Medulla oblongata (tissue), 1 donor: ENCODE measurements around the gene ZFPM1.
"Not testable (repeated sequence)": the region's sequence is repeated elsewhere in the genome, so short reads cannot be mapped to it uniquely, and the experiment has no call there.

Experiments used
- DNase-seq: peaks from one replicate; pipeline ENCODE4 v3.0.0-alpha.2; 2015; ENCODE audit errors: extremely low spot score

ZFPM1 gene

DNA sequence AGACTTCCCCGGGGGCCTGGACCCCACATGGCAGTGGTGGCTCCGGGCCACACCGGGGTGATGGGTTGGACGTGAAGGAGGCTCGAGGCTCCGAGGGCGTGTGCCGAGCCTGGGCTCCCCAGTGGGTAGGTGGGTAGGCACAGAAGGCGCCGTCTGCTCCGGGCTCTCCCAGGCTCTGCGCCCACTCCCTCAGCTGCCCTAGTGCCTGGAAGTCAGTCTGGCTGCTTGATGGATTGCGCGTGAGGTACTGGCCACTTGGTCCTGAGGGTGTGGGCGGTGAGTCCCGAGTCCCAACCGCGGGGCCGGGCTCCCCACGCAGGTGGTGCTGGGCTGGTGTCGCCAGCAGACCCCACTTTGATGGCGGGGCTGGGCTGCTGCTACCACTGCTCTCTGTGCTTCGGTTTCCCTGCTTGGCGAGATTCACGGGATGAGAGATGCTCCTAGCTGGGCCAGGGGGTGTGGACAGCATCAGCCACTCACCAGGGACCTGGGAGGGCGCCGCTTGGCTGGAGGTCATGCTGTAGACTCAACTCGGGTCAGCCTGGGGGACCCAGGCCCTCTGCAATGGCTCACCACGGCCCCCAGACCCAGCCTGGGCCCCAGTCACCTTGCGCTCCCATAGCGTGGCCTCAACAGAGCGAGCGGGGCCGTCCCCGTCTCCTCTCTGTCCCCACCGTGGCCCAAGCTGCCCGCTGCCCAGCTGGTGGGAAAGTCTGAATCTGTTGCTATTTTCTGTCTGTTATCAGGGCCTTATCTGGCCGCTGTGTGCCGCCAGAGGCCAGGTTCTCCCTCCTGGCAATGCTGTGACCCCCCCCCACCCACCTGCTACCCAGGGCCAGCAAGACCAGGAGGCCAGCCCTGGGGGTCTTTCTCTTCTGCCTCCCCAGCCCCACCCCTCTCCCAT, 26.1 kb downstream of the ZFPM1 start:
- DNase-seq = no peak

DNA sequence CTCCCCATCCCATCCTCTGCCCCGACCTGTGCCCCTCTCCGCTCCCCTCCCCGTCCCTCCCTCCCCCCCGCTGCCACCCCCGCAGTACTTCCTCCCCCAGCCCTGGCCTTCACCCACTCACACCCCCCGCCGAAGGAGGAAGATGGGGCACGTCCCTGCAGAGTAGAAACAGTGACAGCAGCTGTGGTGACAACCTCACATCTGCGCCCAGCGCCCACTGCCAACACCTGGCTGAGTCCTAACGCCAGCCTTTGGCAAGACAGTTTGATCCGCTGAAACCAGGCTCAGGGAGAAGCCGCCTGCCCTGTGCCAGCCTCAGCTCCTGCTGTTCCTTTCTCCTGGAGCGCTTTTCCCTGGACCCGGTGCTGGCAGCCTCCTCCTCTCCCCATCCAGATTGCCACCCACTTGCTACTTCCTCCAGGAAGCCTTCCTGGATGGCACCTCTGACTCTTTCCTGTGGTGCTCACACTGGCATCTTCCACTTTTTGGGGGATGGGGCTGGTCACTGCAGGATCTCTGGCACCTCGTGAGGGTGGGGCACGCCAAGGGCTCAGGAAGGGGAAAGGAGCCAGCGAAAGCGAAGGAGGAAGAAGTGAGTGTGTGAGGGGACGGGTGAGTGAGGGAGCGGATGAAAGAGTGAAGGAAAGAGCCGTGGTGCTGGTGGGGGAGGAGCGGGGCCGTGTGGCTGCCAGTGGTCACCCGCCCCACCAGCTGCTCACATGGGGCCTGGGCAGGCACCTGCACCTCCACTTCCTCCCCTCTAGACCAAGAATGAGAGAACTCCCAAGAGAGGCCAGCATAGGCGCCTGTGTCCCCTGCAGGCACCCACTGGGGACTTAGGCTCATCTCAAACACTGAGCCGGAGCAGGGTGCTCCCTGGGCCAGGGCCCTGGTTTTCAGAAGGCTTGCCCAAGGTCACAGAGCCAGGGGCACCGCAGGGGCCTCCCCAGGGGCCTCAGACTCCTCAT, 27.0 kb downstream of the ZFPM1 start:
- no peak for DNase-seq

DNA sequence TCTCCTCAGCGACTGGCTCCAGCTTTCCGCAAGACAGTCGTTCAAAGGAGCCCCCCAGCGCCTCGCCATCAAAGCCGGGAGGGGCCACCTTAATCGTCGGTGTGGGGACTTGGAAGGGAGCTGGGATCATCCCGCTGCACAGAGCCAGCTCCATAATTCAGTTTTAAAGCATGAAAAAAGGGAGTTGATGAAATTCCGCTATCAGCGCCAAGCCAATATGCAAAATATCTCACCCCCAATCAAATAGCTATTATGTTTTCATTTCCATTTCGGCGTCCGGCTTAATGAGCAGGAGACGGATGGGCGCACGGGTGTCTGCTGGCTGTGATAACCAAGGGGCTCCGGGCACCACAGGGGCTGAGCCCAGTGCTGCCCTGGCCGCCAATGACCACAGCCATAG, 27.7 kb downstream of the ZFPM1 start:
- no peak for DNase-seq

DNA sequence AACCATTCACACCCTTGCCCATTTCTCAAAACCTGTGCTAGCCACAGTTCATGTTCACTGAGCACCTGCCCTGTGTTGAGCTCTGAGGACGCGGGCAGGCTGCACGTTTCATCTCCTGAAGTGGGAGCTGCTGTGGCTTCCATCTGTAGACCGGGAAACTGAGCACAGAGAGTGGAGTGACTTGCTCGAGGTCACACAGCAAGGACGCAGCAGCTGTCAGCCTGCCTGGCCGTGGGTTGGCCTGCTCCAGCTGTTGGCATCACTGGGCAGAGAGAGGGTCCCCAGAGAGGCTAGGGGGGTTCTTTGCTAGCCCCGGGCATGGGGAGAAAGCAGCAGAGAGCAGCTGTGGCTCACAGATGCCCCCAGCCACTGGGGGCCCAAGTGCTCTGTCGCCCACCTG, 28.8 kb downstream of the ZFPM1 start:
- DNase-seq = no peak

DNA sequence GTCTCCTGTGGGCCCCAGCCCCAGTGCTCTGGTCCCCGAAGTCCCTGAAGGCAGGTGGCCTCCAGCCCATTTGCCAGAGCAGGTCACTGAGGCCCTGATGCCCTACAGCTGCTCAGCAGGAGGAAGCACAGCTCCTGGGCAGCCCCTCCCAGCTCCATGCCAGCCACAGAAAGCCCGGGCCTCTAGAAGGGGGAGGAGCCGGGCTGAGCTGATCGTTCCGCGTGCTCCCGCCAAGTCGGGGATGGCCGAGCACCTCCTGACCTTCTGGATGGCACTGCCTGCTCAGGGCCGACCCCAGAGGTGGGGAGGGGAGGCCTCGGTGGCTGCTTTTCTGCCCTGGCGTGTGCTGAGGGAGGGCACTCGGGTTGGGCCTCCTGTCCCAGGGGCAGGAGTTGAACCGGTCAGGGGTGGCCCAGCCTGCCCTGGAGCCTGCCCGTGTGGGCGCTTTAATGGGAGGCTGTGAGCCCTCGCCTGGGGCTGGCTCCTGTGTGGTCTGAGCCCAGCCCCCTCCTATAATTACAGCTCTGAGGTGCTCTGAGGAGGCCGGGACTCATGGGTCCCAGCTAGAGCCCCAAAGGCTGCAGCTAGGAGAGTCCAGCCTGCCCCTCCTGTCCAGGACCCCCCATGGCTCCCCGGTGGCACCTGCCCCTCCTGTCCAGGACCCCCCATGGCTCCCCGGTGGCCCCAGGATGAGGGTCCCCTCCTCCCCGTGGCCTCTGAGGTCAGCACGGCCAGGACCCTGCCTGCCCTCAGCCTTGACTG, 29.7 kb downstream of the ZFPM1 start:
- no peak for DNase-seq

DNA sequence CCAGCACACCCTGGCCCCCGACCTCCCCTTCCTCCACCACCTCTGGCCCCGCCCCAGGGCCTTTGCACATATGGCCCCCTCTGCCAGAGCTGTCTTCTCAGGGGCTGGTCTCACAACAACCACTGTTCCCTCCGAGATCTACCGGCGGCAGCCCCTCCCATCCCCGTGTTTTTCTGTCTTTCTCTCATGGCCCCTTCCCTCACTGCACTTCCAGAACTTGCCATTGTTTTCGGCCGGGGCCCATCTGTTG, 30.2 kb downstream of the ZFPM1 start:
- DNase-seq = no peak

DNA sequence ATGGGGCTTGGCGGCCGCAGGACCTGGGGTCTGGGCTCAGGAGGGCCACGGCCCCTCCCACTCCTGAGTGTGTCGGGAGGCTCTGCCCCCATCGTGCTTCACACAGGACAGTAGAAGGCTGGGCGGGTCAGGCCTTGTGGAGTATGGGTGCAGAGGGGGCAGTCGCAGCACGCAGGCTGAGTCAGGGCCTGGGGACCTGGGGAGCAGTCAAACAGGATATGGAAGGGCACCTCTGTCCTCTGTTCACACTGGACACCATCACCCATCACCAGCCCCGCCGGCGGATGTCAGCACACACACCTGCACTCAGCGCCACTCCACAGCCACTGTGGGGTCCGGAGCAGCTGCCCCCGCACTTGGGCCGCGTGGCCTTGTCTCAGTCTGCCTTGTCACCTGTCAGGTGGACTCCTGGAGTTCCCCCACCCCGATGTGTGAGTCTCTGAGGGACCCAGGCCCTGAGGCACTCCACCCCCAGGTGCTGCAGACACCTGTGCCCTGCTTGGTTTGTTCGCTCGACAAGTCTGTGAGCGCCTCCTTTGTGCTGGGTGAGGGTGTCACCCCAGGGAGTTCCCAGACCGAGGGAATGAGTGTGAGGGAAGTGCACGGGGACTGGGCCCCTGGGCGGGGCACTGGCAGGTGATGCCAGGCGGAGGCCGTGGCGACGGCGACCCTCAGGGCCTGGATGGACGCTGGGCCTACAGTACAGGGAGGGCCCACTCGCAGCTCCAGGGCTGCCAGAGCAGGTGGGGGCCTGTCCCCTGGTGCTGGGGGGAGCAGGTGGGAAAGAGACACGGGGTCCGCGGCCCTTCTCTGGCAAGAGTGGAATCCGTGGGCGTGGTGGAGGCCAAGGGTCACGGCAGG, 31.7 kb downstream of the ZFPM1 start:
- DNase-seq = no peak

DNA sequence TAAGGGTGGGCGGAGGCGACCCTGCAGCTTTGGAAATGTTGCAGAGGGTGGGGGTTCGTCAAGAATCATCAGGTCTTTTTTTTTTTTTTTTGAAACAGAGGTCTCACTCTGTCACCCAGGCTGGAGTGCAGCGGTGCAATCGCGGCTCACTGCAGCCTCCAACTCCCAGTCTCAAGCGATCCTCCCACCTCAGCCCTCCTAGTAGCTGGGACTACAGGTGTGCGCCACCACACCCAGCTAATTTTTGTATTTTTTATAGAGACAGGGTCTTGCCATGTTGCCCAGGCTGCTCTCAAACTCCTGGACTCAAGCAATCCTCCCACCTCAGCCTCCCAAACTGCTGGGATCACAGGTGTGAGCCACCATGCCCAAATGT, 32.3 kb downstream of the ZFPM1 start:
- DNase-seq = not testable (repeated sequence)

DNA sequence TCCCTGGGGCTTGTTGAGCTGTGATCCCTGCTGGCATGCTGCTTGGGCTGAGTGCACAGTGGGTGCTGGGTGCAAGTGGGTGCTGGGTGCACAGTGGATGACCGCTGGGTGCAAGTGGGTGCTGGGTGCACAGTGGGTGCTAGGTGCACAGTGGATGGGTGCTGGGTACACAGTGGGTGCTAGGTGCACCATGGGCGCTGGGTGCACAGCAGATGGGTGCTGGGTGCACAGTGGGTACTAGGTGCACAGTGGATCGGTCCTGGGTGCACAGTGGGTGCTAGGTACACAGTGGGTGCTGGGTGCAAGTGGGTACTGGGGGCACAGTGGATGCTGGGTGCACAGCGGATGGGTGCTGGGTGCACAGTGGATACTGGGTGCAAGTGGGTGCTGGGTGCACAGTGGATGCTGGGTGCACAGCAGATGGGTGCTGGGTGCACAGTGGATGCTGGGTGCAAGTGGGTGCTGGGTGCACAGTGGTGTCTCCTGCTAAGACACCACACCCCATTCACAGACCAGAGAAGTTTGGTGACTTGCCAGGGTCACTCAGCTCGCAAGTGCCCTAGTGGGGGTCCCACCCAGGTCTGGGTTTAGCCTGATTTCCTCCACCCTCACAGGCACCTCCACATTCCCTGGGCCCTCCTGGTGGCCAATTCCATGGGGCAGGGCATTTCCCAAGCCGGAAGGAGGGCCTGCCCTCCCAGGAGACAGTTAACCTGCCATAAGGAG, 33.5 kb downstream of the ZFPM1 start:
- no peak for DNase-seq

DNA sequence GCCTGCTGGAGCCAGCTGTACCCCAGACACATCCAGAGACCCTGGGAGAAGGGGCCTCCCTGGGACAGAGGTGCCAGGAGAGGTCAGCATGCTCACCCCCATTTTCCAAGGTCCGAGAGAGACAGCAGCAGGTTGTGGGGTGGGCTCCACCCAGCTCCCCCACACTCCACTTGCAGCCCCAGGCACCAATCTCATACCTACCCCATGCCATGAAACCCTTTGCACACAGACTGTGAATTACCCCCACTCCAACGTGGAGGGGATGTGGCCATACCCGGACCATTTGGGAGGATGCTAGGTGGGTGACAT, 34.0 kb downstream of the ZFPM1 start:
- DNase-seq = no peak

DNA sequence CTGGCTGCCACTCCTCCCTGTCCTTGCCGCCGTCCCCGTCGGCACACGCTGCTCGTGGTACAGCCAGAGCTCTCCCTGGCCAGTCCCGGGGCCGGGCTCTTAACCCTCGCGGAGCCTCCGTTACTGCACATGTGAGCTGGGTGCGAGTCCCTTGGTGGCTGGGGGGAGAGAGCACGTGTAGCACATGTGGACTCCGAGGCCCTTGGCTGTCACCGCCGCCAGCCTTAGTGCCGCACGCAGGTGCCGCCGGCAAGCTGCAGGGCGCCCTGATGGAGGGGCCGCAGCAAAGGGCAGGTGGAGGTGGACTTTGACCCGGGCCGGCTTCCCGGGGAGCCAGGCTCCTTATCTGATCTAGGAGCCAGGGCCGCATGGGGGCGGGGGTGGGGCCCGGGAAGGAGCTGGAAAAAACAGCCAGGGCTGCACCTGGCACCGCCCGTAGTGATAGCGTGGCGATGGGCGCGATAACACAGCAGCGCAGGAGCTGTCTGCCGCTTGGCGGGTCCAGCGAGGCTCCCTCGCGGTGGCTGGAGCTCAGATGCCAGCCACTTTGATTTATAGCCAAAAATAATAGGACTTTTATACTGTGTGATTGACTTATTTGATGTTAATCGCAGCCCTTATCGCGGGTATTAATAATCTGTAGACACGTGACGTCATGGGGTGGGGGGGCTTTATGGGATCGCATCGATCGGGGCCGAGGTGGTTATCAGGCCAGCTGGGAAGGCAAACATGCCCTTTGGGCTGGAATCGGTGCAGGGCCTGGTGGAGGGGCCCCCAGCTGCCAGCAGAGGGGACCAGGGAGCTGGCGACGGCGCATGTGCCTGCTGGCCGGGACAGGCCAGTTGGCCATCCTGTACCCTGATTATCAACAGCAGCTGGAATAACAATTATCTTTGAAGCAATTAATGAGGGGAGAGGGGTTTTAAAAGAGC, 35.1 kb downstream of the ZFPM1 start:
- DNase-seq = no peak

DNA sequence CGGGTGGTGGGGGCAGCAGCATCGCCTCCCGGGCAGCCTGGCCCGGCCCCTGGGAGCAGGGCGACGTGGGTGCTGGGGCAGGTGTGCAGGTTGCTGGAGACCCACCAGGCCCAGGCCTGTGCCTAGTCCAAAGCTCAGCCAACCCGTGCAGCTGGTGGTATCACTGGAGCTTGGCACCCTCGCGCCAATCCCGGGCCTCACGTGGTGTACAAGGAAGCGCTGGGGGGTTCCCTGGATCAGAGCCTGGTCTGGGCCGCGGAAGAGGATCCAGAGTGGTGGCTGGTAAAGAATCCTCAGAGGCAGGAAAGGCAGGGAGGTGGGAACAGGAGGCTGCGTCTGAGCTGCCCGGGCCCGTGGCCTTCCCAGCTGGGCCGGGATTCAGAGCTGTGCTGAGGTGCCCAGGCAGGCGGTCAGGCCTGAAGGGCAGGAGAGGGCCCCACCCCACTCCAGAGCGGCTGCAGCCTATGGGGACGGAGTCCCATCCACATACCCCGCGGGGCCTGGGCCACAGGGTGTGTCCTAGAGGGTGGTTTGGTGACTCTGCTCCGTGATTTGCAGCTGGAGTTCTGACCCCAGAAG, 36.2 kb downstream of the ZFPM1 start:
- DNase-seq = no peak

DNA sequence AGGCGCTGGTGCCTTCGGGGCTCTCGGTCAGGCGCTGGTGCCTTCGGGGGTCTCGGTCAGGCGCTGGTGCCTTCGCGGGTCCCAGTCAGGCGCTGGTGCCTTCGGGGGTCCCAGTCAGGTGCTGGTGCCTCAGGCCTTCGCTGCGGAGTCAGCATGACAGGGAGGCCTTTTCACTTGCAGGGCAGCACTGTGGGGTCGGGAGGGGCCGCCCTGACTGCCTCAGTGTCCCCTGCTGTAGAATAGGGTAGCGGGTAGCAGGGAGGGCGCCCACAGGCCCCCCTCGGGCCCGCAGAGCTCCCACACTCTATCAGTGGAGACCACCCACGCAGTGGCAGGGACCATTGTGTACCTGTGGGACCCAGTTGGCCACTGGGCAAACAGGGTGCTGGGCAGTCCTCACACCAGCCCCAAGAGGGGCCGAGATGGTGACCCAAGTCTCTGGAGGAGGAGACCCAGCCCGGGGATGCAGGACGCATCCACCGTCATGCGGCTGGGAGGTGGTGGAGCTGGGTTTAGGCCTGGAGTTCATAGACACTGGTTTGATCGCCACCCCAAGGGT, 38.0 kb downstream of the ZFPM1 start:
- DNase-seq = no peak

DNA sequence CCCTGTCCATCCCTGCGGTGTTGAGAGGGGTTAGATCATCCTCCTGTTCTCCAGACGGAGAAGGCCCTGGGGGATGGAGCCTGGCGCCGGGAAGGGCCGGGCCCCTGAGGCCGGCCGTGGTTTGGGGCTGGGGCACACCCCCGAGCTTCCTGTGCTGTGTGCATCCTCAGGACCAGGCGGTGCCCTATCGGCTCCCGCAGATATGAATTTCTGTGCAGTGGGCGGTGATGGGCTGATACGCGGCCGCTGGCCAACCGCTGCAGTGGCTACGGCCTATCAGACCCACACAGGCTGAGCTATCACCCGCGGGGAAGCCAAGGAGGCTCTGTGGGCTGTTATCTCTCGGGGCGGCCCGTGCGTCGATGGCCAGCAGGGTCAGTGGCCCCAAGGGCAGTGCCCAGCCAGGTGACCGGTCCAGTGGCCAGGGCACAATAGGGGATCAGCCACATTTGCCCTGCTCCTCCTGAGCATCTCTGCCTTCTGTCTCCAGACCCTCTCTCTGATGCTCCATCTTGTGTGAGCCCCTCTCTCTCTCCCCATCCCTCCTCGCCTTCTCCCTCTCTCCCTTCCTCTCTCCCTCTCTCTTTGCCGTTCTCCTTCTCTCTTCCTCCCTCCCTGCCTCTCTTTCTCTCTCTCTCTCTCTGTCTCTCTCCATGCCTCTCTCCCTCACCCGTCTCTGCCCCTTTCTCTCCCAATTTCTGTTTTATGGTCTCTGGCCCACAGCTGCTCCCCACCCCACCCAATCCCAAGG, 38.7 kb downstream of the ZFPM1 start:
- DNase-seq = no peak

DNA sequence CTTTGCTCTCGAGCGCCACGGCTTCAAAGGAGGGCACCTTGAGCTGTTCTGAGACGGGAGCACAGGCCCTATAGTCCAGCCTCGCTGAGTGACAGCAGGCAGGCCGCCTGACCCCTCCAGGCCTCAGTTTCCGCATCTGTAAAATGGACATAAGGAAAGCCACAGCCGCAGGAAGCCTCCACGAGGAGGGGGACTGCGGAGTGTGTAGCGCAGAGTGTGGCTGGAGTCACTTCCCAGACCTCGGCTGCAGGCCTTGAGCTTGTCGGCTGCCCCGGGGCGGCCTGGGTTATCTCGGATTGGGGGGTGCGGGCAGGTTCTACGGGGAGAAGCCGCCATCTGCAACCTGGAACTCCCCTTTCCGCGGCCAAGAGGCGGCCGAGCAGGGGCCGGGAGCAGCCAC, 40.8 kb downstream of the ZFPM1 start:
- DNase-seq = no peak

DNA sequence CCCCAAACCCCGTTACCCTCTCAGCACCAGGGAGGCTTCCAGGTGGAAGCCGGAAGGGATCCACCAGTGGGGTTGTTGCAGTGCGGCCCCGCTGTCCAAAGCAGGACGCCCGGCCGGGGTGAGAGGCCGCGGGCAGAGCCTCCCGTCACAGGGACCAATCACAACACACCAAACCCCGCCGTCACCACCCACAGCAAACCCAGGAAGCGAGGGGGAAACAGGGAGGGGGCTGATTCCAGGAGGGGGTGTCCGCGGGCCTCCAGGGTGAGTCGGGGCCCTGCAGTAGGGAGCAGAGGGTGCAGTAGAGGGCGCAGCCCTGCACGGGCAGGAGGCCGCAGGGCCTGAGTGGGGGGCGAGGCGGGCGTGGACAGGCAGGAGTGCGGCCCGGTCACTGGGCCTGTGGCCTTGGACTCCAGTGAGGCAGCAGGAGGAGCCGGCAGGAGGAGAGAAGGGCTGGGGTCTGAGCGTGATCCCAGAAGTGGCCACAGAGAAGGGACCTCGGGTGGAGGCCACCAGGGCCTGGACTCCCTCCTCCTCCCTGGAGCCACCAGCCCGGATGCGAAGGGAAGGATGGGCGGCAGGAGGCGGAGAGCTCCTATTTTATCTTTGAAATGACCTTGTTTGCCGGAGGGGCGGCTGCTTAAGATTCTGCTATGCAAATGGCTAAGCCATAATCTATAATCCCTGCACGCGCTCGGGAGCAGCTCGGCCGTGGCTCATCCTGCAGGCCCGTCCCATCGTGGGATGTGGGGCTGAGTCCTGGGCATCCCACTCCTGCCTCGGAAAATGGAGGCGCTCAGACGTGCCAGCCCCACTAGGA, 41.5 kb downstream of the ZFPM1 start:
- DNase-seq = no peak

DNA sequence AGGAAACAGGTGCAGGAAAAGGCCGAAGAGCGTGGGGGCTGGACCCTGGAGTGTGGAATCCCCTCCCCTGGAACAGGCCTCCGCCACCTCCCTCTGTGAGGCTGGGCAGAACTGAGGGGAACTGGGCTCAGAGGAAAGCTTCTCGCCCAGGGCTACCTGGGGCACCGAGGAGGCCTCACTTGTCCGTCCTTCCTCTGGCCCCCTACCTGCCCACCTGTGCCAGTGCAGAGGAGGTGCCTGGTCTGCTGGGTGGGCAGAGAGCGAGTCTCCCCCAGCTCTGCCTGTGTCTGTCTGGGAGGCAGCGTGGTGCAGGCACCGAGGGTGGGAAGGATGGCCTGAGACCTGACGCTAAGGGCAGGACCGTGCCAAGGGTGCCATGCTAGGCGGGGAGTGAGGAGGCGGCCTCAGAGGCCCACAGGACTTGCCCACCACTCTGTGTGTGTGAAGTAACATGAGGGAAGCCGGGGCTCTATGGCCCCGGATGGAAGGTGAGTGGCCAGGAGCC, 42.2 kb downstream of the ZFPM1 start:
- DNase-seq = no peak
